ENCODE results near the gene MTMR4.

The MTMR4 gene

DNA sequence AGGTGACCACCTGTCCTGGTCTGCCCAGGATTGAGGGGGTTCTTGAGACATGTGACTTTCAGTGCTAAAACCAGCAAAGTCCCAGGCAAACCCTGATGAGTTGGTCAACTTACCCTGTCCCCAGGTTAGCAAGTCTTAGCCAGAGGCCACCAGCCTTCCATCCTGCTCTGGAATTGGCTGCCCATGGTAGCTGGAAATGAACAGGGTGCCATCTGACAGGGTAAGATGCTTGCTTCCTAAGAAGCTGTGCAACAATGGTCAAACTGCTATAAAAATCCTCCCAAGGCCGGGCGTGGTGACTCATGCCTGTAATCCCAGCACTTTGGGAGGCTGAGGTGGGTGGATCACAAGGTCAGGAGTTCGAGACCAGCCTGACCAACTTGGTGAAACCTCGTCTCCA is 22.8 kb upstream of the MTMR4 start:
- H3K18ac ChIP-seq (ENCODE audit: low read length): no peak overlapping the region
- no CpG with 5 or more reads among the region's 4 CpGs for WGBS, 2 donors (ENCODE audit: extremely low coverage in 2 of 2, insufficient read length in 2 of 2, insufficient replicate concordance in 1 of 2)
- H2BK15ac ChIP-seq (ENCODE audit: low read length): no peak overlapping the region
- no peak overlapping the region for H3K27ac ChIP-seq (replicated peaks; ENCODE audit: low read length)
- no peak overlapping the region for H2AK5ac ChIP-seq (ENCODE audit: low read depth, low read length)
- no peak overlapping the region for H2BK5ac ChIP-seq (ENCODE audit: low read length)
- peaks cover 0 to 70% (median 0%) of the 10 kb centered on the region in 3 experiments for H3K27me3 ChIP-seq (ENCODE audit: control insufficient read depth in 3 of 3, insufficient read depth in 3 of 3, low read depth in 1 of 3, low read length in 3 of 3)
- H4K8ac ChIP-seq (ENCODE audit: low read depth, low read length): no peak overlapping the region
- H4K91ac ChIP-seq (ENCODE audit: low read depth, low read length, poor library complexity): no peak overlapping the region
- no peak overlapping the region for H3K4me3 ChIP-seq (ENCODE audit: low read length in 2 of 2)
- H2AFZ ChIP-seq (ENCODE audit: low read length): no peak overlapping the region
- H2BK12ac ChIP-seq (ENCODE audit: low read length): no peak overlapping the region
- H3K9ac ChIP-seq (ENCODE audit: low read depth, low read length, poor library complexity): no peak overlapping the region
- no peaks in the 10 kb centered on the region for H3K9me3 ChIP-seq (replicated peaks in 1 of 2; ENCODE audit: control insufficient read depth in 2 of 2, insufficient read depth in 1 of 2, low read depth in 1 of 2, low read length in 2 of 2)
- no peak overlapping the region for H3K14ac ChIP-seq (ENCODE audit: low read length)
- no peak overlapping the region for H3K4ac ChIP-seq (ENCODE audit: low read length)
- peaks cover 6 to 7% of the 10 kb centered on the region in 2 donors for H3K4me1 ChIP-seq (ENCODE audit: control insufficient read depth in 2 of 2, insufficient read depth in 1 of 2, low read depth in 1 of 2, low read length in 2 of 2)
- H3K79me1 ChIP-seq (ENCODE audit: low read depth, low read length): no peaks in the 10 kb centered on the region
- H3K36me3 ChIP-seq (replicated peaks in 1 of 2; ENCODE audit: control insufficient read depth in 2 of 2, insufficient read depth in 2 of 2, low read length in 2 of 2): no peaks in the 10 kb centered on the region
- DNase-seq (ENCODE audit: low spot score): no peak
- H2BK120ac ChIP-seq (ENCODE audit: low read depth, low read length): no peak overlapping the region
- no peak overlapping the region for H3K23ac ChIP-seq (ENCODE audit: low read depth, low read length, poor library complexity)
- H3K4me2 ChIP-seq (ENCODE audit: insufficient read depth, low read length, poor library complexity, severe bottlenecking): no peak overlapping the region

DNA sequence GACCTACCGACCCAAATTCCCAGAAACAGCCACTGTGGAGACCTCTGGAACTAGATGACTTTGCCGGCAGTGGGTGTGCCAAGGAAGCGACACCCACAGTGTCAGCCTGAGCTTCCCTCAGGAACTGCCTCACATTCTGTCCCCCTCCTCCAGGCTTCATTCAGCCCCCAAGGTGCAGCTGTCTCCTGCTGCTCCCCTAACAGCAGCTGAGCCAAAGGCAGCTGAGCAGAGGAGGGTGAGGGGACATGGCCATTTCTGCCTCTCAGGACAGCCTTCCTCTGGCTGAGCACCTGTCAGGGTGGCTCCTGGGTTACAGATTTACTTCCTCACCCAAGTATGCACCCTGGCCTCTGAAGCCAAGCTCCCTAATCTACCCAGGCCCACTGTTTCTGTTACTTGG is 22.1 kb upstream of the MTMR4 start:
- Histone ChIP-seq H3K4me1 (ENCODE audit: control insufficient read depth in 2 of 2, insufficient read depth in 1 of 2, low read depth in 1 of 2, low read length in 2 of 2) (peaks cover 6 to 10% of the 10 kb centered on the region in 2 donors), H4K91ac (ENCODE audit: low read depth, low read length, poor library complexity) (no peak overlapping the region), H3K27me3 (ENCODE audit: control insufficient read depth in 3 of 3, insufficient read depth in 3 of 3, low read depth in 1 of 3, low read length in 3 of 3) (peaks cover 0 to 68% (median 0%) of the 10 kb centered on the region in 3 experiments), H3K4me3 (ENCODE audit: low read length in 2 of 2) (no peak overlapping the region), H3K9me3 (replicated peaks in 1 of 2; ENCODE audit: control insufficient read depth in 2 of 2, insufficient read depth in 1 of 2, low read depth in 1 of 2, low read length in 2 of 2) (no peaks in the 10 kb centered on the region), H3K36me3 (replicated peaks in 1 of 2; ENCODE audit: control insufficient read depth in 2 of 2, insufficient read depth in 2 of 2, low read length in 2 of 2) (no peaks in the 10 kb centered on the region), H3K14ac (ENCODE audit: low read length) (no peak overlapping the region), H3K4ac (ENCODE audit: low read length) (no peak overlapping the region), H2BK120ac (ENCODE audit: low read depth, low read length) (peak overlapping the region; percentile 17), H2AK5ac (ENCODE audit: low read depth, low read length) (no peak overlapping the region), H3K18ac (ENCODE audit: low read length) (peak overlapping the region; percentile 49), H3K27ac (replicated peaks; ENCODE audit: low read length) (no peak overlapping the region), H3K9ac (ENCODE audit: low read depth, low read length, poor library complexity) (no peak overlapping the region), H2BK5ac (ENCODE audit: low read length) (no peak overlapping the region), H3K79me1 (ENCODE audit: low read depth, low read length) (no peaks in the 10 kb centered on the region), H2BK12ac (ENCODE audit: low read length) (no peak overlapping the region), H3K4me2 (ENCODE audit: insufficient read depth, low read length, poor library complexity, severe bottlenecking) (no peak overlapping the region), H4K8ac (ENCODE audit: low read depth, low read length) (no peak overlapping the region), H3K23ac (ENCODE audit: low read depth, low read length, poor library complexity) (no peak overlapping the region), H2BK15ac (ENCODE audit: low read length) (no peak overlapping the region), H2AFZ (ENCODE audit: low read length) (no peak overlapping the region)
- DNase-seq (ENCODE audit: low spot score): no peak
- WGBS, 2 donors (ENCODE audit: extremely low coverage in 2 of 2, insufficient read length in 2 of 2, insufficient replicate concordance in 1 of 2): no CpG with 5 or more reads among the region's 3 CpGs

DNA sequence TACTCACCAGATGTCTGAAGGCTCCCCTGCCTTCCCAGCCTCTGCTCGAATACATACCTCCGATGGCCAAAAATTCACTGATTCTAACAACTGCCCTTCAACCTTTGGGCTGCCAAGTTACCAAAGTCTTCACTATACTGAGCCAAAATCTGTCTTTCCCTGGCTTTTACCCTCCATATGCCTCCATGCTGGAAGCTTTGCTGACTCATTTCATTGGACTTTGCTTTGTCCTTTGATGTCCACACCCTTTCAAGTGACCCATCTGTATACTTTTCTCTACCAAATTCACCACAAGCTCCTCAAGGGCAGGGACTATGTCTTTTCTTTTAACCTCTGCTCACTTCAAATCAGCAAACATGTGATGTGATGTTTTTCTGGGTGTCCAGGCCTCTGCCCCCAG is 21.0 kb upstream of the MTMR4 start:
- H3K4me1 ChIP-seq (ENCODE audit: control insufficient read depth in 2 of 2, insufficient read depth in 1 of 2, low read depth in 1 of 2, low read length in 2 of 2): peaks cover 10 to 12% of the 10 kb centered on the region in 2 donors
- no peak overlapping the region for H2AFZ ChIP-seq (ENCODE audit: low read length)
- no peak overlapping the region for H3K27ac ChIP-seq (replicated peaks; ENCODE audit: low read length)
- no peak overlapping the region for H3K18ac ChIP-seq (ENCODE audit: low read length)
- no peaks in the 10 kb centered on the region for H3K36me3 ChIP-seq (replicated peaks in 1 of 2; ENCODE audit: control insufficient read depth in 2 of 2, insufficient read depth in 2 of 2, low read length in 2 of 2)
- H3K14ac ChIP-seq (ENCODE audit: low read length): no peak overlapping the region
- no peak overlapping the region for H2BK5ac ChIP-seq (ENCODE audit: low read length)
- H3K4ac ChIP-seq (ENCODE audit: low read length): no peak overlapping the region
- no peak overlapping the region for H3K4me3 ChIP-seq (ENCODE audit: low read length in 2 of 2)
- H4K91ac ChIP-seq (ENCODE audit: low read depth, low read length, poor library complexity): no peak overlapping the region
- H3K79me1 ChIP-seq (ENCODE audit: low read depth, low read length): no peaks in the 10 kb centered on the region
- H2BK15ac ChIP-seq (ENCODE audit: low read length): no peak overlapping the region
- H3K23ac ChIP-seq (ENCODE audit: low read depth, low read length, poor library complexity): no peak overlapping the region
- H2AK5ac ChIP-seq (ENCODE audit: low read depth, low read length): no peak overlapping the region
- no peak overlapping the region for H4K8ac ChIP-seq (ENCODE audit: low read depth, low read length)
- no CpG with 5 or more reads among the region's 2 CpGs for WGBS, 2 donors (ENCODE audit: extremely low coverage in 2 of 2, insufficient read length in 2 of 2, insufficient replicate concordance in 1 of 2)
- no peaks in the 10 kb centered on the region for H3K9me3 ChIP-seq (replicated peaks in 1 of 2; ENCODE audit: control insufficient read depth in 2 of 2, insufficient read depth in 1 of 2, low read depth in 1 of 2, low read length in 2 of 2)
- H3K9ac ChIP-seq (ENCODE audit: low read depth, low read length, poor library complexity): no peak overlapping the region
- no peak overlapping the region for H2BK12ac ChIP-seq (ENCODE audit: low read length)
- H3K27me3 ChIP-seq (ENCODE audit: control insufficient read depth in 3 of 3, insufficient read depth in 3 of 3, low read depth in 1 of 3, low read length in 3 of 3): peaks cover 0 to 74% (median 2%) of the 10 kb centered on the region in 3 experiments
- no peak overlapping the region for H3K4me2 ChIP-seq (ENCODE audit: insufficient read depth, low read length, poor library complexity, severe bottlenecking)
- no peak for DNase-seq (ENCODE audit: low spot score)
- H2BK120ac ChIP-seq (ENCODE audit: low read depth, low read length): no peak overlapping the region

DNA sequence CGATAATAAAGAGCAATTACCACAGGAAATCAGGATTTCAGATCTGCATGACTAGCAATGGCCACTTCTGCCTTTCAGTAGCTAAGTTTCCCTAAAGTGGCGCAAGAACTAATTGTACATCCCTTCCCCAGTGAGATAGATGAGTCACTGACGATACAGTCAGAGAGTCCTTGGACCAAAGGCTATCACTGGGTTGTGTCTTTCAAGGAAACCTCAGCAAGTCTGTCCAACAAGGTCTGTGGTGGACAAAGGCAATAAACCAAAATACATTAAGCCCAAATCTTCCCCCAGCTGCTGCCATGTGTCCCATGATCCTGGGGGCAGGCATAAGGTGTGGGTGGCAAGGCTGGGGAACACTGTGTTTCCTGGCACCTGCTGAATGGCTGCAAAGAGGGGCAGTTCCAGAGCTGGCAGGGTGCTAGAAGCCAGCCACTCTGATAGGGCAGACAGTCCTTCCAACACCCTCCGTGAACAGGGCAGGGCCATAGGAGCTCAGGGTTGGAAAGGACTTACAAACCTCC is 20.5 kb upstream of the MTMR4 start:
- no CpG with 5 or more reads among the region's 4 CpGs for WGBS, 2 donors (ENCODE audit: extremely low coverage in 2 of 2, insufficient read length in 2 of 2, insufficient replicate concordance in 1 of 2)
- Histone ChIP-seq H2AFZ (ENCODE audit: low read length) (no peak overlapping the region), H3K4me3 (ENCODE audit: low read length in 2 of 2) (no peak overlapping the region), H2BK120ac (ENCODE audit: low read depth, low read length) (no peak overlapping the region), H3K9me3 (replicated peaks in 1 of 2; ENCODE audit: control insufficient read depth in 2 of 2, insufficient read depth in 1 of 2, low read depth in 1 of 2, low read length in 2 of 2) (no peaks in the 10 kb centered on the region), H2BK12ac (ENCODE audit: low read length) (no peak overlapping the region), H3K79me1 (ENCODE audit: low read depth, low read length) (no peaks in the 10 kb centered on the region), H3K27me3 (ENCODE audit: control insufficient read depth in 3 of 3, insufficient read depth in 3 of 3, low read depth in 1 of 3, low read length in 3 of 3) (peaks cover 0 to 74% (median 2%) of the 10 kb centered on the region in 3 experiments), H4K8ac (ENCODE audit: low read depth, low read length) (no peak overlapping the region), H4K91ac (ENCODE audit: low read depth, low read length, poor library complexity) (no peak overlapping the region), H3K36me3 (replicated peaks in 1 of 2; ENCODE audit: control insufficient read depth in 2 of 2, insufficient read depth in 2 of 2, low read length in 2 of 2) (no peaks in the 10 kb centered on the region), H3K4me1 (ENCODE audit: control insufficient read depth in 2 of 2, insufficient read depth in 1 of 2, low read depth in 1 of 2, low read length in 2 of 2) (peaks cover 10 to 12% of the 10 kb centered on the region in 2 donors), H3K4me2 (ENCODE audit: insufficient read depth, low read length, poor library complexity, severe bottlenecking) (no peak overlapping the region), H3K9ac (ENCODE audit: low read depth, low read length, poor library complexity) (no peak overlapping the region), H3K4ac (ENCODE audit: low read length) (no peak overlapping the region), H3K23ac (ENCODE audit: low read depth, low read length, poor library complexity) (no peak overlapping the region), H3K27ac (replicated peaks; ENCODE audit: low read length) (no peak overlapping the region), H2AK5ac (ENCODE audit: low read depth, low read length) (no peak overlapping the region), H2BK15ac (ENCODE audit: low read length) (no peak overlapping the region), H3K18ac (ENCODE audit: low read length) (no peak overlapping the region), H2BK5ac (ENCODE audit: low read length) (no peak overlapping the region), H3K14ac (ENCODE audit: low read length) (no peak overlapping the region)
- DNase-seq (ENCODE audit: low spot score): no peak
